Measurements from ENCODE around the gene SFN.
"Not testable (repeated sequence)": the region's sequence is repeated elsewhere in the genome, so short reads cannot be mapped to it uniquely, and the experiment has no call there.

The SFN gene

DNA sequence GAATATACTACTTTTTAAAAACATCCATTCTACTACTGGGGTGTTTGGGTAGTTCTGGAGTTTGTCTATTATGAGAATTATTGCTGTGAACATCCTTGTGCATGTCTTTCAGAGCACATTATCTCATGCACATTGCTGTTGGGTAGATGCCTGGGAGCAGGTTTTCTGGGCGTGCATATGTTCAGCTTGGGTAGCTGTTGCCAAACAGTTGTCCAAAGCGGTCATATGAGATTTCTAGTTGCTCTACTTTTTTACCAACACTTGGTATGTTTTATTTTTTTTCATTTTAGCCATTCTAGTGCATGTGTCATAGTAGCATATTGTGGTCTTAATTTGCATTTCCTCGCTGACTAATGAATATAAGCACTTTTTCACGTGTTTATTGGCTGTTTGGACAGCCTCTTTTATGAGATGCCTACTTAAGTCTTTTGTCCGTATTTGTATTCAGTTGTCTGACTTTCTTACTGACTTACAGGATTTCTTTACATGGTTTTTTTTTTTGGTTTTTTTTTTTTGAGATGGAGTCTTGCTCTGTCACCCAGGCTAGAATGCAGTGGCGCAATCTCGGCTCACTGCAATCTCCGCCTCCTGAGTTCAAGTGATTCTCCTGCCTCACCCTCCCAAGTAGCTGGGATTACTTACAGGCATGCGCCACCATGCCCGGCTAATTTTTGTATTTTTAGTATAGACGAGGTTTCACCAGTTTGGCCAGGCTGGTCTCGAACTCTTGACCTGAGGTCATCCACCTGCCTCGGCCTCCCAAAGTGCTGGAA lies 18.3 kb upstream of the SFN start:
- no peak overlapping the region for H3K9ac ChIP-seq (ENCODE audit: low read depth, low read length)
- no peak for ATAC-seq (ENCODE audit: insufficient read depth, low read depth)
- no peak overlapping the region for H3K27ac ChIP-seq (ENCODE audit: low read length)
- H3K4me3 ChIP-seq (ENCODE audit: low read depth in 1 of 2, low read length in 2 of 2): no peak overlapping the region
- no peak for TF ChIP-seq EZH2 (IDR thresholded peaks at IDR 0.05; ENCODE audit: borderline replicate concordance, low read depth, low read length, severe bottlenecking)
- TF ChIP-seq, protein P1, sequence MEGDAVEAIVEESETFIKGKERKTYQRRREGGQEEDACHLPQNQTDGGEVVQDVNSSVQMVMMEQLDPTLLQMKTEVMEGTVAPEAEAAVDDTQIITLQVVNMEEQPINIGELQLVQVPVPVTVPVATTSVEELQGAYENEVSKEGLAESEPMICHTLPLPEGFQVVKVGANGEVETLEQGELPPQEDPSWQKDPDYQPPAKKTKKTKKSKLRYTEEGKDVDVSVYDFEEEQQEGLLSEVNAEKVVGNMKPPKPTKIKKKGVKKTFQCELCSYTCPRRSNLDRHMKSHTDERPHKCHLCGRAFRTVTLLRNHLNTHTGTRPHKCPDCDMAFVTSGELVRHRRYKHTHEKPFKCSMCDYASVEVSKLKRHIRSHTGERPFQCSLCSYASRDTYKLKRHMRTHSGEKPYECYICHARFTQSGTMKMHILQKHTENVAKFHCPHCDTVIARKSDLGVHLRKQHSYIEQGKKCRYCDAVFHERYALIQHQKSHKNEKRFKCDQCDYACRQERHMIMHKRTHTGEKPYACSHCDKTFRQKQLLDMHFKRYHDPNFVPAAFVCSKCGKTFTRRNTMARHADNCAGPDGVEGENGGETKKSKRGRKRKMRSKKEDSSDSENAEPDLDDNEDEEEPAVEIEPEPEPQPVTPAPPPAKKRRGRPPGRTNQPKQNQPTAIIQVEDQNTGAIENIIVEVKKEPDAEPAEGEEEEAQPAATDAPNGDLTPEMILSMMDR (IDR thresholded peaks at IDR 0.05; ENCODE audit: borderline replicate concordance, extremely low read depth, low read length, poor library complexity, severe bottlenecking): no peak
- H3K4me1 ChIP-seq (ENCODE audit: insufficient read depth, low read length): no peaks in the 10 kb centered on the region
- H4K20me1 ChIP-seq (ENCODE audit: insufficient read depth, low read length): no peaks in the 10 kb centered on the region
- peaks cover 61% of the 10 kb centered on the region for H3K36me3 ChIP-seq (ENCODE audit: insufficient read depth, low read length)
- H3K9me3 ChIP-seq (ENCODE audit: insufficient read depth, low read length, severe bottlenecking): no peaks in the 10 kb centered on the region
- H3K27me3 ChIP-seq (ENCODE audit: insufficient read depth, low read length, poor library complexity): no peaks in the 10 kb centered on the region
- H3K4me2 ChIP-seq (ENCODE audit: insufficient read depth, low read length): no peak overlapping the region
- no peak for DNase-seq
- H2AFZ ChIP-seq (ENCODE audit: low read depth, low read length): no peak overlapping the region
- H3K79me2 ChIP-seq (ENCODE audit: insufficient read depth, low read length): 0 out of 2 replicates have a peak, but pooled peaks cover 2% of the 10 kb centered on the region

DNA sequence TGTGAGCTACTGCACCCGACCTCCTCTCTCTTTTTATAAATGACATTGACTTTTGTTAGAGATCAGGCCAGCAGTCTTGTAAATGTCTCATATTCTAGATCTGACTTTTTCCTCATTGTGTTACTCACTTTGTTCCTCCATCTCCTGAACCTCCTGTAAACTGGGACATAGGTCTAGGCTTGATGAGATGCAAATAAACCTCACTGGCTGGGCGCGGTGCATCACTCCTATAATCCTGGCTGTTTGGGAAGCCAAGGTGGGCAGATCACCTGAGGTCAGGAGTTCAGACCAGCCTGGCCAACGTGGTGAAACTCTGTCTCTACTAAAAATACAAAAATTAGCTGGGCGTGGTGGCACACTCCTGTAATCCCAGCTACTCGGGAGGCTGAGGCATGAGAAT lies 15.1 kb upstream of the SFN start:
- H3K4me3 ChIP-seq (ENCODE audit: low read depth in 1 of 2, low read length in 2 of 2); H3K27me3 ChIP-seq (ENCODE audit: insufficient read depth, low read length, poor library complexity); H3K4me2 ChIP-seq (ENCODE audit: insufficient read depth, low read length); H2AFZ ChIP-seq (ENCODE audit: low read depth, low read length); H3K9ac ChIP-seq (ENCODE audit: low read depth, low read length); H4K20me1 ChIP-seq (ENCODE audit: insufficient read depth, low read length); ATAC-seq (ENCODE audit: insufficient read depth, low read depth); H3K4me1 ChIP-seq (ENCODE audit: insufficient read depth, low read length); DNase-seq; H3K79me2 ChIP-seq (ENCODE audit: insufficient read depth, low read length); H3K9me3 ChIP-seq (ENCODE audit: insufficient read depth, low read length, severe bottlenecking); H3K27ac ChIP-seq (ENCODE audit: low read length): not testable (repeated sequence)
- H3K36me3 ChIP-seq (ENCODE audit: insufficient read depth, low read length): peaks cover 64% of the 10 kb centered on the region

DNA sequence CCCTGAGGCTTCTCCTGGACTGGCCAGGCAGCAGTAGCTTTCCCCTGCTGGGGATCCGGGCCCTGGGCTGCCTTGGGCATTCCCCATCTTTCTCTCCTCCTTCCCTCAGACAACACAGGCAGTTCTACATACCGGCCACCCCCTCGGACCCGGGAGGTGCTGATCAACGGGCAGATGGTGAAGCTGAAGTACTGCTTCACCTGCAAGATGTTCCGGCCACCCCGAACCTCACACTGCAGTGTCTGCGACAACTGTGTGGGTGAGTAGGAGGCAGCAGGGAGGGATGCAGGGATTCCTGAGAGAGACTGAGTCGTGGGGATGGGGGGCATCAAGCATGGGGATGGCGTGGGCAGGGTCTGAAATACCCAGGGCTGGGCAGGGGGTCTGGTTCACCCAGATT lies 14.4 kb upstream of the SFN start:
- no peaks in the 10 kb centered on the region for H3K27me3 ChIP-seq (ENCODE audit: insufficient read depth, low read length, poor library complexity)
- DNase-seq (no peak), ATAC-seq (ENCODE audit: insufficient read depth, low read depth) (no peak)
- no peak overlapping the region for H3K27ac ChIP-seq (ENCODE audit: low read length)
- no peak overlapping the region for H3K4me3 ChIP-seq (ENCODE audit: low read depth in 1 of 2, low read length in 2 of 2)
- no peak overlapping the region for H2AFZ ChIP-seq (ENCODE audit: low read depth, low read length)
- H3K9me3 ChIP-seq (ENCODE audit: insufficient read depth, low read length, severe bottlenecking): no peaks in the 10 kb centered on the region
- no peaks in the 10 kb centered on the region for H4K20me1 ChIP-seq (ENCODE audit: insufficient read depth, low read length)
- no peak for TF ChIP-seq EZH2 (IDR thresholded peaks at IDR 0.05; ENCODE audit: borderline replicate concordance, low read depth, low read length, severe bottlenecking)
- TF ChIP-seq, protein P1 (IDR thresholded peaks at IDR 0.05; ENCODE audit: borderline replicate concordance, extremely low read depth, low read length, poor library complexity, severe bottlenecking): no peak
- no peaks in the 10 kb centered on the region for H3K79me2 ChIP-seq (ENCODE audit: insufficient read depth, low read length)
- peaks cover 67% of the 10 kb centered on the region for H3K36me3 ChIP-seq (ENCODE audit: insufficient read depth, low read length)
- no peak overlapping the region for H3K4me2 ChIP-seq (ENCODE audit: insufficient read depth, low read length)
- H3K9ac ChIP-seq (ENCODE audit: low read depth, low read length): no peak overlapping the region
- no peaks in the 10 kb centered on the region for H3K4me1 ChIP-seq (ENCODE audit: insufficient read depth, low read length)

DNA sequence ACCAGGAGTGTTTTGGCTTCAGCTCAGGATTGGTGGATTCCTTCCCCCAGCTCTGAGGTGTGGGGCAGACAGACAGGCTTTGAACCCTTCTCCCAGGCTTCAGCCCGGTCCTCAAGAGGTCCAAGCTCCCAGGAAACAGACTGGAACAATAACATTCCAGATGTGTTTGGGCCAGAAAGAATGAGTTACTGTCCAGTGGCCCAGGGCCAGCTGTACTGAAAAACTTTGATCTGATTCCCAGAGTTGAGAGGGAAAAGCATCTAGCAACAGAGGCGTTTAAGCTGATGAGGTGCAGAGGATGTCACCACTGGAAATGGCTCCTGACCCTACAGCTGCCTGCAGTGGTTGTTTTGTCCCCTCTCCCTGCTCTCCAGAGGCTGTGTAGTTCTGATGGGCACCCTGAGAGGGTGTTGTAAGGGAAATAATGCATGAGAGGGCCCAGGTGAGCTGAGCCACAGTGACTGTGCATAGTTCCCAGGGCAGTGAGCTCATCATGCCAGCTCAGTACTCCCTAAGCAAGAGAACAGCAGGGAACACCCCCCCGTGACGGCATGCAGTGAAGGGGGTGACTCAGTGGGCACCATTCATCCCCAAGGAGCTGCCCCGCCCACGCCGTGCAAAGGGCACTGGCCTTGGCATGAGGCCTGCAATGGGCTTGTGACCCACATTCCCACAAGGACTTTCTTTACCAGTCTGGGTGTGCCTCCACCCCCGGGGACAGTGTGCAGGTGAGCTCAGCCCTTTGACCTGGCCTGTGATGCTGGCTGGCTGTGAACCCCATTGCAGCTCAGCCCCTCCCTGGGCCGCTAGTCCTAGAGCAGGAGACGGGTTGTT lies 13.8 kb upstream of the SFN start:
- TF ChIP-seq, protein P1 (IDR thresholded peaks at IDR 0.05; ENCODE audit: borderline replicate concordance, extremely low read depth, low read length, poor library complexity, severe bottlenecking): no peak
- no peak for TF ChIP-seq EZH2 (IDR thresholded peaks at IDR 0.05; ENCODE audit: borderline replicate concordance, low read depth, low read length, severe bottlenecking)
- Histone ChIP-seq H3K4me3 (ENCODE audit: low read depth in 1 of 2, low read length in 2 of 2) (no peak overlapping the region), H2AFZ (ENCODE audit: low read depth, low read length) (no peak overlapping the region), H3K4me2 (ENCODE audit: insufficient read depth, low read length) (no peak overlapping the region), H3K79me2 (ENCODE audit: insufficient read depth, low read length) (no peaks in the 10 kb centered on the region), H3K9me3 (ENCODE audit: insufficient read depth, low read length, severe bottlenecking) (no peaks in the 10 kb centered on the region), H3K27me3 (ENCODE audit: insufficient read depth, low read length, poor library complexity) (no peaks in the 10 kb centered on the region), H3K27ac (ENCODE audit: low read length) (no peak overlapping the region), H4K20me1 (ENCODE audit: insufficient read depth, low read length) (no peaks in the 10 kb centered on the region), H3K4me1 (ENCODE audit: insufficient read depth, low read length) (no peaks in the 10 kb centered on the region), H3K36me3 (ENCODE audit: insufficient read depth, low read length) (peaks cover 69% of the 10 kb centered on the region), H3K9ac (ENCODE audit: low read depth, low read length) (no peak overlapping the region)
- DNase-seq: no peak
- no peak for ATAC-seq (ENCODE audit: insufficient read depth, low read depth)

Data from DND-41 (cell line).